Inferior parietal cortex (tissue), 1 donor: ENCODE measurements around the gene MAPK6.

Source experiments
- DNase-seq: peaks from one replicate; pipeline ENCODE4 v3.0.0-alpha.2; 2016; ENCODE audit errors: extremely low spot score

MAPK6 gene

DNA sequence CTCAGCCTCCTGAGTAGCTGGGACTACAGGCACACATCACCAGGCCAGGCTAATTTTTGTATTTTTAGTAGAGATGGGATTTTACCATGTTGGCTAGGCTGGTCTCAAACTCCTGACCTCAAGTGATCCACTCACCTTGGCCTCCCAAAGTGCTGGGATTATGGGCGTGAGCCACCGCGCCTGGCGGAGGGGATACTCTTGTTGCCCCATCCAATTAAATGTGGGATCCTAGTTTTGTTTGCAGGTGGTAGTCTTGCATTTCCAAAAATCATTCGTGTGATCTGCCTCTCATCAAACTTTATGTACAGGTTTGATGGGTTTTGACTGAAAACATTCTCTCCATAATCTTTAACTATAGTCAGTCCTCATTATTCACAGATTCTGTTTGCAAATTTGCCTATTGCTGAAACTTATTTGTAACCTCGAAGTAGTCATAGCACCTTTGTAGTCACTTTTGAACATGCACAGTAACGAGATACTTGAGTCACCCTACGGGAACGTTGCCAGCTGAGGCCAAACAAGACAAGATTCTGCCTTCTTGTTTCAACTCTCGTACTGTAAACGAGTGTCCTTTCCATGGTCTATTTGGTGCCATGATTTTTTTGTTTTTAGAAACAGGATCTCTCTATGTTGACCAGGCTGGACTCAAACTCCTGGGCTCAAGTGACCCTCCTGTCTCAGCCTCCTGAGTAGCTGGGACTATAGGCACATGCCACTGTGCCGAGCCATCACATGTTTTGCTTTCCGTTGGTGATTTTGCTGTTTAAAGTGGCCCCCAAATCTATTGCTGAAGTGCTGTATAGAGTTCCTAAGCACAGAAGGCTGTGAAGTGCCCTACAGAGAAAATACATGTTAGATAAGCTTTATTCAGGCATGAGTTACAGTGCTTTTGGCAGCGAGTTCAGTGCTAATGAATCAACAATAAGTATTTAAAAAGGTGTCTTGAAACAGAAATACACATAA is 8.1 kb upstream of the MAPK6 start:
- DNase-seq = no peak

DNA sequence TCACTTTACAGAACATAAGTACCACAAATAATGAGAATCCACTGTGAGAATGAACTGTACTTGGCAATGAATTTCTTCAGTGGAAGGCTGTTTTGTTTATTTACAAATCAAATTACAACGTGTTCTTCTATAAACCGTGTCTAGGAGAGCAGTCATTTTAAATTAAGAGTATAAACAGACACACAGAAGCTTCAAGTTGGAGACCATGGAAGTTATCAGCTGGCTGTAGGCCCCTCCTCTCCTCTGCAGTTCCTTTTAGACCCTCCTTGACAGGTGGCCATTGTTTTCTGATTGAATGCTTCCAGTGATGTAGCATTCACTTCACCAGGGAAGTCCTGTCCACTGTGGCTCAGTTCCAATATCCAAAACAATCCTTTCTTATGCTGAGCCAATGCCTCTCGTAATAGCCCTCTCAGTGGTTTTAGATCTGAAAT is 7.3 kb upstream of the MAPK6 start:
- DNase-seq = peak; percentile 62

DNA sequence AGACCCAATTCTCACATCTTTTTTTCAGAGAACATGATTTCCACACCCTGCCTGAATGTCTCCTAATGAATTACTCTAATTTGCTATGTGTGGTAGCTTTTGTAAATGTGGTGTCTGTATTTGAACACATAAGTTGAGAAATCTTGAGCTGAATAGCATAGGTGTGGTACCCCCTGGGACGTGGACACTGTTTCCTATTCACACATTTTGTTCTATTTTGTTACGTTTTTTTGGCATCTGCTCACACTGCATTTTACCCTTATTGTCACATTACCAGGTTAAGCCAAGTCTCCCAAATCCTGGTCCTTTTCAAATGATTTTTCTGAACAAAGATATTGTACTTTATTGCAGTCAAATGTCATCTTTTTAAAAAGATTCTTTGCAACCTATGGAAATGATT is 6.8 kb upstream of the MAPK6 start:
- no peak for DNase-seq

DNA sequence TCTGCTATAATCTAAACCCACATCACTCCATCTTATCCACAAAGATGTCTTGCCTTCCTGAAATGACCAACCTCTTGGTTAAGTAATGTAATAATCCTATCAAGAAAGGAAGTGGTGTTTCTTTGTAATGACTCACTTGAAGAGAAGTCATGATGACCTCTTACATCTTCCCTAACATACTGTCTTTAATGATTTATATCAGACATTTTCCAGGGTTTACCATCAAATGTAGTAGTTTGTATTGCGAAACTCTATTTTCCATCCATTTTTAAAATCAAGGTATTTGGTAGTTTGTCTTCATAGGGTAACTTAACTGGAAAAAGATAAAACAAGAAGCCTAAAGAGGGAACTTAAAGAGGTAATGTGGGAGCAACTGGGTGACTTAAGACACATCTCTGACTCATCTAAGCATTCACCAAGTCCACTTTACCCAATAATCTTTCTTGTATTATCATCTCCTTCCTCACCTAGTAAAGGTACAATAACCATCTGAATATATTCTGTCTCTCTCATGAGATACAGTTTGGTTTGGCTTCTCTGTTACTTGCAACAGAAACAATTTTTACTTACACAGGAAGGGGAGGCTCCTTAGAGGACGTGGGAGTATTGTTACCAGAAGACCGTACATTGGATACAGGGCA is 5.7 kb upstream of the MAPK6 start:
- no peak for DNase-seq

DNA sequence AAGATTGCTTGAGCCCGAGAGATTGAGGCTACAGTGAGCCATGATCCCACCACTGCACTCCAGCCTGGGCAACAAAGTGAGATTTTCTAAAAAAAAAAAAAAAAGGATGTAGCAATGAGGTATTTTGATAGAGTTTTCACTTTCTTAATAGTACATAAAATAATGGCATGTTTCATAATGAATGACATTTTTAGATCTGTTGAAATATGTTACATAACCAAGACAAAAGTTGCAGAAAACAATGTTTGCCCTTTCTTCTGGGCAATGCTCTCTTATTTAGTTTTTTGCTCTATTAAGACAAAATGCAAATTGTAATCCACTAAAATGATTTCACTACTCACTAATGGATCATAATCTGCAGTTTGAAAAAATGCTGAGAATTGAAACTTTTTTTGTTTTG is 4.4 kb upstream of the MAPK6 start:
- no peak for DNase-seq

DNA sequence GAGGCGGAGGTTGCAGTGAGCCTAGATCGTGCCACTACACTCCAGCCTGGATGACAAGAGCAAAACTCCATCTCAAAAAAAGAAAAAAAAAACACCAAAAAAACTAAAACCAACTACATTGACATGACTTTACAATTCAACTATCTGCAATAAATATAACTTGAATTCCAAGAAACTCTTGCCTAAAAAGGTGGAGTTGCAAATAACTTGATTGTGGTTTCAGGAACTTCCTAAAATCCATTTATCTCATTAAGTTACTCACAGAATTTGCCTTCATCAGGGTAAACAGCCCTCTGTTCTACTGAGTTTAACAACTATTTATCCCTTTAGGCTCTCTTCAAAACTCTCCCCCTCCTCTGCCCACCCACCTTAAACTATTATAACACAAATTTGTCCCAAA is 2.7 kb upstream of the MAPK6 start:
- no peak for DNase-seq

DNA sequence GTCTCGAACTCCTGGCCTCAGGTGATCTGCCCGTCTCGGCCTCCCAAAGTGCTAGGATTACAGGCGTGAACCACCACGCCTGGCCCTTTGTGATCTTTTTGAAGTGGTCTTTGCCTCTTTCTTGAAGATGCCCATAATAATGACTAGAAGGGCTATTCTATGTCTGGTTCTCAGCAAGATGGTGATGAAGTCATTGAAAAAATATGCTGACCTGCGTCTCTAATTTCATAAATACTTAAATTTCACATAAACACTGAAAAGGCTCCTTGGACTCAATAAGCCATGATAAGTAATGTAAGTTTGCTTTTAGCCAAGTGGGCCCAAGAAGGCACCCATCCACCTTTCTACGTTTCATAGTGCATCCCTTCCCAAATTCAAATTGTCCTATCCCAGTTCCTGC is 775 bp upstream of the MAPK6 start:
- DNase-seq = no peak

DNA sequence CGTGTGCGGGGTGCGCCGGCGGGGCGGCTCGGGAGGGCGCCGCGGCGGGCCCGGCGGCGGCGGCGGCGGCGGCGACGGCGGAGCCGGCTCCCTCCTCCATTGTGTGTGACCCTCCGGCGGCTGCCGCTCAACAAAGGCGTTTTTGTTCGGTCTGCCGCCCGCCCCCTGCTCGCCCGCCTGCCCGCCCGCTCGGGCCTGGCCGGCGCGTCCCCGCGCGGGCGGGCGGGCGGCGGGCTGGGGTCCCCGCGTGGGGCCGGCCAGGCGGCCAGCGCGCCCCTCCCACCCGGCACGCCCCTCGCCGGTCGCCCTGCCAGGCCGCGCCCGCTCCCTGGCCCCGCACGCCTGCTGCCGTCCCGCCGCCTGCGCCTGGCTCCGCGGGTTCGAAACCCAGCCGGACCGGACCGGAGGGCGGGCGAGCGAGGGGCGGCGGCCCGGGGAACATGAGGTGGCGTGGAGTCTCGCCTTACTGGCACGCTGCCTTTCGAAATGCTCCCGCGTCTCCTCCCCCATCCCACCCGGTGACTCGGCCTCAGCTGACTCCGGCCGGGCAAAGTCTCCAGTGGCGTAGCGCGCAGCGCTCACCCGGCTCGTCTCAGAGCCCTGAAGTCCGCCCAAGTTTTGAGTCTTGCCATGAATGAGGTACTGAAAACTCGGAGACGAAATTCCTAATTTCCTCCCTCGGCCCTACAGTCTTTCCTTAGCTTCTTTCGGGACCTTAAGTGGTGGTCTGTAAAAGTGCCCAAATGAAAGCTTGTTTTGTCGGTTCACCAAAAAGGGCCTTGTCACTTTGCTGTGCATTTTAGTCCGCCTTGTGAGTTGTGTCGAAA is 588 bp downstream of the MAPK6 start:
- no peak for DNase-seq

DNA sequence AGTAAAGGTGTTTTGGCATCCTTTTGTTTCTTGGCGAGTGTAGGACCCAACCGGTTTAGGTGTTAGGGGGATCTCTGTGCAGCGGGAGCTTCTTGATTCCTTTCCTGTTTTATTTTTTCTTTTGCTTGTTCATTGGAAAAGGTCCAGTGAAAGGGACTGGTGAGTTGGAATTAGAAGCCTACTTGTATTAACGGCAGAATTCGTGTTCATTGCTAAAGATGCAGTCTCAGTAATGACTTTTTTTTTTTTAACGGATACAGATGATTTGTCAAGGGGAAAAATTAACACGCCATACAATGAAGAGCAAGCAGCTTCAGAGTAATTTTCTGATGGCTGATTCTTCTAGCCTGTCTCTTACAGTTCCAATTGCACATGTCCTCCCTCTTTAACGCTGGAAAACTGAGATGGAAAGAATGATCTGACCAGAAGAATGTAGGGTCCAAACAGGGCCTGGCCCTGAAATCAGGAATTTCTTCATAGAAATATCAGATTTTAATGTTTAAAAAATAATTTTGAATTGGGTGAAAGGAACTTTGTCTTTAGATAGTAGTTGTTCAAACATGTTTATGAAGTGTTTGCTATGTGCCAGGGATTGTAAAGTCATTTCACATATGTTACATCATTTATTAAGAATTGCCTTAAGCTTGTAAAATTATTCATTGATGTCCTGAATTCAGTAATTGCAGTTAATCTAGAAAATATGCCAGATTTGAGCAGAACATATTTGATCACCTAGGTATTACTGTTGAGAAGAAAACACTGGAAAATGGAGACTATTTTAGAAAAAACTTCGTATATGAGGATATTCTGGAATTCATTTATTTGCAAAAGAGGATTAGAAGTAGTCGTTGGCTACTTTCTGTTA is 1.4 kb downstream of the MAPK6 start:
- DNase-seq = peak; percentile 71

DNA sequence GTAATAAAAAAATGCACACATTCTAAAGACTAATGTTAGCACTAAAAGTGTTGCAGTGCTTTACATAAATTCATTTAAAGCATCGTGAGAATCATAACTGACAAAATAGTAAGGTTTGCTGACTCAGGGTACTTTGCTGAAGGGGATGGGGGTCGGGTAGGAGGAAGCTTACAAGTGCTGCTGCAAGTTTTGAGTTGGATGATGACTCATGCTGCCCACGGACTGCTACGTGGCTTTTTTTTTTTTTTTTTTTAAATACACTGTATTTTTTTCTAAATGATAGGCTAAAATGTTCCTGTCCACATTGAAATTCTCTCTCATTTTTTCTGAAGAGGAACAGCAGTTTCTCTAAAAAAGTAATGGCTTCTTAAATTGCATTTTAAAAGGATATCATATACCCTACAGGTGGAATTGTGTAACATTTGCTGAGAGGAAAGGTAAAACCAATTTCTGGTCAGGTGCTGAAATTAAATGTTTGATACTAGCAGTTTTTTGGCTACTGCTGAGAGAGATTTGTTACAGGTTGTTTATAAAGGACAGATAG is 2.2 kb downstream of the MAPK6 start:
- no peak for DNase-seq

DNA sequence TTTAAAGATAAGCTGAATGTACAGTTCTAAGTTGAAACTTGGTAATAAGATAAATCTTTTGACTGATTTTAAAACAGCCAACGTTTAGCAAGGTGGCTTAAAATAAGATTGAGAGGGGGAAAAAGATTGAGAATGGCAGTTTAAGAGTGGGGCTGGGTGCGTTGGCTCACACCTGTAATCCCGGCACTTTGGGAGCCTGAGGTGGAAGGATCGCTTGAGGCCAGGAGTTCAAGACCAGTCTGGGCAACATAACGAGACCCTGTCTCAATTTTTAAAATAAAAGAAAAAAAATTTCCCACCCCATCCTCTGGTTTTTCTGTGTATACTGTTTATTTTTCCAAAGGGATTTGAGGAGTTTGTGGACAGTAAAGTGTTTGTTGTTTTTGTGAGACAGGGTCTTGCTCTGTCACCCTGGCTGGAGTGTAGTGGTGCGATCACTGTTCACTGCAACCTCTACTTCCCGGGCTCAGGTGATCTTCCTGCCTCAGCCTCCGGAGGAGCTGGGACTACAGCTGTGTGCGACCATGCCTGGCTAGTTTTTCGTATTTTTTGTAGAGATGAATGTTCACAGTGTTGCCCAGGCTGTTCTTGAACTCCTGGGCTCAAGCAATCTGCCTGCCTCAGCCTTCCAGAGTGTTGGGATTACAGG is 3.0 kb downstream of the MAPK6 start:
- no peak for DNase-seq

DNA sequence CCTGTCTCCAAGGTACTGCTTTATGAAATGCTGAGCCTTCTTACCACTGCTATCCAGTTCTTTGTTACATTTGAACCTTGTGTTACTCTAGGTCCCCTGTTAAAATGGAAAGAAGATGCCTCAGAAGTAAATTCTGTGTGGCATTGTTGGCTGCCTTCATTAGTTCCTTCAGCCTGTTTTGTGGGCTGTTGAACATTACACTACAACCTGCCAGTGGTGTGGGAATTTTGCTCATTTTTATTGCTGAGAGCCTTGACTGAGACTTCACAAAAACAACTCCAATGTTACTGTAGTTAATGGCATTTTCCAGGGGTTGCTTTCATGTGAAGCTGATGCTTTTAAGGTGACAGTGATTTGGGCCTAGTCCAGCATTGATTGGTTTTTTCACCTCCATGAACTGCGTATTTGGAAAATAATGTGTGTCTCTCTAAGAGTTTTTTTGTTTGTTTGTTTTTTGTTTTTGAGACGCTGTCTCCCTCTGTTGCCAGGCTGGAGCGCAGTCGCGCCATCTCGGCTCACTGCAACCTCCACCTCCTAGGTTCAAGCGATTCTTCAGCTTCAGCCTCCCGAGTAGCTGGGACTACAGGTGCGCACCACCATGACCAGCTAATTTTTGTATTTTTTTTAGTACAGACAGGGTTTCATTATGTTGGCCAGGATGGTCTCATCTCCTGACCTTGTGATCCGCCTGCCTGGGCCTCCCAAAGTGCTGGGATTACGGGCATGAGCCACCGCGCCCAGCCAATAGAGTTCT is 4.3 kb downstream of the MAPK6 start:
- DNase-seq = no peak

DNA sequence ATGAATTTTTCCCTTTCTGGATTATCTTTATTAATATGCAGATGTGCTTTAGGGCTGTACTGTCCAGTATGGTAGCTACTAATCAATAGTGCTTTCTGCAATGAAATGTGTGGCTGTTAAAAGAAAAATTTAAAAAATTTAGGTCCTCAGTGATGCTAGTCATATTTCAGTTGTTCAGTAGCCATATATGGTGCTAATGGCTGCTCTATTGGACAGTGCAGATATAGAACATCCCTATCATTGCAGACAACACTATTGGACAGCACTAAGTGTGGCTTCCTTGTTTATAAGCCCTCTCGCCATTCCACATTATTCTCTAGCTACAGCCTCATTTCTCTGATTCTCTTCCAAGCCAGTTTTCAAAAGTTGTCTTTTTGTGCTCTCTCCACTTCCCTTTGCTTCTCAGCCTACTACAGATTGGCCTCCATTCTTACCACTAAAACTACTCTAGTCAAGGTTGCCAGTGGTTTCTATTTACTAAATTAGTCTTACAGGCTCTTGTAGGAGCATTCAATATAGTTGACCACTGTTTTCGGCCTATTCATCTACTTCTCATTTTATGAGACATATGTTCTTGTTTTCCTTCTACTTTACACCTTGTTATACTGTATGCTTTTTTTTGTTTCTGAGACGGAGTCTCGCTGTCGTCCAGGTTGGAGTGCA is 9.5 kb downstream of the MAPK6 start:
- no peak for DNase-seq

DNA sequence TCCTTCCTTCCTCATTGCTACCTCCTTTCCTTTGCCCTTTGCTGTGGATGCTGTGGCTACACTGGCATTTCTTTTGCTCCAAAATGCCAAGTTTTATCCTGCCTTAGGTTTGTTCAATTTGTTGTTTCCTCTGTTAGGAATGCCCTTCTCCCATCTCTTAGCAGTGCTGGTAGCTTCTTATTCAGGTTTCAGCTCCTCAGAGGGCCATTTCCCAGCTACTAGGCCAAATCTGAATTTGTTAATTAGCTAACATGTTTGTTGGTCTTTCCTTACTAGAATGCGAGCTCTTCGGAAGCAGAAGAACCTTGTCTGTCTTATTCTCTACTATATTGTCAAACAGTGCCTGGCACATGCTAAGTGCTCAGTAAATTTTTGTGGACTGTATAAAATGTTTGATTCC is 11.0 kb downstream of the MAPK6 start:
- no peak for DNase-seq

DNA sequence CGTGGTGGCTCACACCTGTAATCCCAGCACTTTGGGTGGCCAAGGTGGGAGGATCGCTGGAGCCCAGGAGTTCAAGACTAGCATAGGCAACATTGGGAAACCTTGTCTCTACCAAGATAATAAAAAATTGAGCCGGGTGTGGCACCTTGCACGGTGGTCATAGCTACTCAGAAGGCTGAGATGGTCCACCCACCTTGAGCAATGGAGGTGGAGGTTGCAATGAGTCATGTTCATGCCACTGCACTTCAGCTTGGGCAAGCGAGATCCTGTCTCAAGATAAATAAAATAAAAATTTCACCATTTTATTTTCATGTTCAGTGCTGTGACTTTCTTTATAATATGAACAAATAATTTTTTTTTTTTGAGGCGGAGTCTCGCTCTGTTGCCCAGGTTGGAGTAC is 12.5 kb downstream of the MAPK6 start:
- no peak for DNase-seq

DNA sequence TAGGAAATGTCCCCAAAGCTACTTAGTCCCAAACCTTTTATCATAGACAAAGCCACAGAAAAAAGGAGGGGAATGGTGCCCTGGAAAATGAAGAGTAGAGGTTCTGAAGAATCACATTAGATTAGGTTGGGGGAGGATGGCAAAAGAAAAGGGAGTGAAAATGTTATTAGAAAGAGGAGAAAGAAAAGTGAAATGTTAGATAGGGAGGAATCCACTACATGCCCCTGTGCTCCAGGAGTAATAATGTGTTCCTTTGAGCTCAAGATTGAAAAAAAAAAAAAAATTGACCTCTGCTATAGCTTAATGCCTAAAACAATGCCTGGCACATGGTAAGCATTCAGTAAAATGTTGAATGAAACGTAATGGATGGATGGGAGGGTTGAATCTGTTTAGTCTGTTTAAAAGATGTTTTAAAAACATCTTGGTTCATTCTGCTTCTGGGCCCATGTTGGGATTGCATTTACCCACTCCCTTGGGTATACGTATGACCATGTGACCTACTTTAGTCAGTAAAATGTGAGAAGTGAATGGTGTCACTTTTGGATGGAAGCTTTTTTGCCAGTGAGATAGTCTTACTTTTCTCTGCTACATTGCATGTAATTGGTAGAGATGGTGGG is 19.0 kb downstream of the MAPK6 start:
- DNase-seq = no peak

DNA sequence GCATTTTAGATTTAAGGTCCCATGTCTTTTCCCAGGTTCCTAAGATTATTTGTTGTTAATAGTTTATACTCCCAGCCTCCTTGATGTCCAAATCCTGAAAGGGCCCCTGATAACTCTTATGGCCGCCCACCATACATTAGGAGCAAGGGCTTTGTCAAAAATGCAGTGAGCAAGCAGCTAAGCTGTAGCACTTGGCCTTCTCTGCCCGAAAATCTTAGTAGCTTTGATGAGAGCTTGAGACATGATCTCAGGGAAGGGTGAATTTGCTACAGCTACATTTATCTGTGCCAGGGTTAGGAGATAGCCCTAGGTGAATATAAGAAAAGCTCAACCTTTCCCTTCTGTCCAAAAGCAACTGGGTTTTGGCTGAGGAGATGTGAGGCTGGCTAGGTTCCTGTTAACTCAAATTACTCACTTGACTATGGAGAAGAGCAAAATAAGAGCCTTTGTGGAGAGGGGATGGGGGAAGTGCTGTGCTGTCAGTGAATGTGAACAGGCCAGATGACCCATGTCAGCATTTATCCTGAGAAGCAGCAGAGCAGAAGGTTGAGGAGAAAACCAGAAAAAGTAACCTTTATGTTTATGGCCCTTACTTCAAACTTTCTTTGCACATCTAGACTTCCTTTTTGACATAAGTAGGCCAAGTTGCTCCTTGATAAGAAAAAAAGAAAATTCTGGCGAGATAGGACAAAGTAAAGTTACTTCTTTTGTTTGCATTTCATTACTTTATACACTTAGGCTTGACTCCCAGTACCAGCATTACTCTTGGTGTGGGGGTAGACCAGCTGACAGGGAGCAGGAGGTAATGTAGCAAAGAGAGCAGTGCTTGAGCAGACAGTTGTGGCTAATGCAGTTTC is 21.1 kb downstream of the MAPK6 start:
- DNase-seq = peak; percentile 38
